Mesenchymal stem cell (in vitro differentiated cells and primary cell): Measurements from ENCODE around the gene ZNF407.

ENCODE experiments used
- DNase-seq: peaks from one replicate; pipeline ENCODE4 v3.0.0-alpha.2; 2013
- H2AFZ ChIP-seq: one replicate; pipeline ENCODE4 v1.6.1; 2013; ENCODE audit warnings: low read depth, mild to moderate bottlenecking, control low read depth, inconsistent platforms, low read length, moderate library complexity
- H2AK5ac ChIP-seq: 2 replicates; pipeline ENCODE4 v1.6.1; 2013; ENCODE audit warnings: low read length, moderate library complexity, mild to moderate bottlenecking, inconsistent platforms; ENCODE audit not compliant: severe bottlenecking
- H2BK120ac ChIP-seq: one replicate; pipeline ENCODE4 v1.6.1; 2013; ENCODE audit warnings: low read depth, mild to moderate bottlenecking, inconsistent platforms, low read length, moderate library complexity
- H2BK12ac ChIP-seq, 2 experiments: one replicate each; pipeline ENCODE4 v1.6.1; 2013; ENCODE audit warnings: inconsistent platforms in 2 of 2, low read length in 2 of 2, mild to moderate bottlenecking in 2 of 2, moderate library complexity in 2 of 2, control low read depth in 1 of 2
- H2BK15ac ChIP-seq: one replicate; pipeline ENCODE4 v1.6.1; 2013; ENCODE audit warnings: mild to moderate bottlenecking, low read depth, inconsistent platforms; ENCODE audit not compliant: poor library complexity, severe bottlenecking
- H2BK5ac ChIP-seq: 2 replicates; pipeline ENCODE4 v1.6.1; 2013; ENCODE audit warnings: low read depth, mild to moderate bottlenecking, low read length, control low read depth, inconsistent platforms; ENCODE audit not compliant: poor library complexity, severe bottlenecking
- H3K14ac ChIP-seq, 2 experiments: one replicate each; pipeline ENCODE4 v1.6.1; 2013; ENCODE audit warnings: inconsistent platforms in 2 of 2, low read length in 2 of 2, control low read depth in 1 of 2, mild to moderate bottlenecking in 1 of 2, moderate library complexity in 1 of 2
- H3K18ac ChIP-seq, 2 experiments: one replicate each; pipeline ENCODE4 v1.6.1; 2013; ENCODE audit warnings: inconsistent platforms in 2 of 2, low read length in 2 of 2, control low read depth in 1 of 2, low read depth in 1 of 2, mild to moderate bottlenecking in 1 of 2
- H3K23ac ChIP-seq, 2 experiments: one replicate each; pipeline ENCODE4 v1.6.1; 2013; ENCODE audit warnings: inconsistent platforms in 2 of 2, low read length in 2 of 2, mild to moderate bottlenecking in 2 of 2, moderate library complexity in 2 of 2, control low read depth in 1 of 2
- H3K27ac ChIP-seq: 2 replicates; pipeline ENCODE4 v1.5.1; 2013; ENCODE audit warnings: mild to moderate bottlenecking, moderate library complexity, low read length, control low read depth, inconsistent platforms; ENCODE audit not compliant: poor library complexity, severe bottlenecking
- H3K27me3 ChIP-seq, 2 experiments: 2 replicates each; pipeline versions ENCODE4 v1.6.1 to v1.7.0; 2013; ENCODE audit warnings: low read length in 2 of 2, mild to moderate bottlenecking in 2 of 2, moderate library complexity in 2 of 2, control low read depth in 1 of 2, inconsistent platforms in 1 of 2; ENCODE audit not compliant: control insufficient read depth in 1 of 2, insufficient read depth in 1 of 2
- H3K36me3 ChIP-seq, 2 experiments: 2 replicates each; pipeline versions ENCODE4 v1.6.1 to v1.7.0; 2013; ENCODE audit warnings: low read length in 2 of 2, control low read depth in 1 of 2, inconsistent platforms in 1 of 2, low read depth in 1 of 2, mild to moderate bottlenecking in 1 of 2; ENCODE audit not compliant: insufficient read depth in 2 of 2, control insufficient read depth in 1 of 2
- H3K4ac ChIP-seq, 2 experiments: one replicate each; pipeline ENCODE4 v1.6.1; 2013; ENCODE audit warnings: inconsistent platforms in 2 of 2, low read length in 2 of 2, mild to moderate bottlenecking in 2 of 2, moderate library complexity in 2 of 2, control low read depth in 1 of 2, low read depth in 1 of 2
- H3K4me1 ChIP-seq: 2 replicates; pipeline ENCODE4 v1.6.1; 2013; ENCODE audit warnings: low read depth, low read length, control low read depth; ENCODE audit not compliant: control insufficient read depth, insufficient read depth
- H3K4me2 ChIP-seq: 2 replicates; pipeline ENCODE4 v1.6.1; 2013; ENCODE audit warnings: low read length, mild to moderate bottlenecking, inconsistent platforms; ENCODE audit not compliant: poor library complexity, severe bottlenecking
- H3K4me3 ChIP-seq, 2 experiments: 2 replicates each; pipeline versions ENCODE4 v1.5.1 to v1.7.0; 2013; ENCODE audit warnings: low read length in 2 of 2, mild to moderate bottlenecking in 2 of 2, control low read depth in 1 of 2, low read depth in 1 of 2; ENCODE audit not compliant: insufficient read depth in 1 of 2
- H3K79me1 ChIP-seq: replicated peaks from 2 replicates; pipeline ENCODE4 v1.6.1; 2013; ENCODE audit warnings: mild to moderate bottlenecking, control low read depth, low read length, inconsistent platforms; ENCODE audit not compliant: poor library complexity, severe bottlenecking
- H3K9ac ChIP-seq: 2 replicates; pipeline ENCODE4 v1.7.0; 2013; ENCODE audit warnings: mild to moderate bottlenecking, low read length, moderate library complexity
- H3K9me3 ChIP-seq: 2 replicates; pipeline ENCODE4 v1.7.0; 2013; ENCODE audit warnings: mild to moderate bottlenecking, low read length; ENCODE audit not compliant: control insufficient read depth
- H4K8ac ChIP-seq: one replicate; pipeline ENCODE4 v1.6.1; 2013; ENCODE audit warnings: inconsistent platforms, mild to moderate bottlenecking, low read length, moderate library complexity
- H4K91ac ChIP-seq: one replicate; pipeline ENCODE4 v1.6.1; 2013; ENCODE audit warnings: mild to moderate bottlenecking, low read length, inconsistent platforms
- WGBS: methylation state at CpG from one replicate; pipeline ENCODE4 v1.1.7; 2013; ENCODE audit warnings: mixed read lengths; 5-methylcytosine and 5-hydroxymethylcytosine counted together

ZNF407 gene

GRCh38 chr18:74598350-74599001, 806 bp downstream of the ZNF407 start:
- H3K14ac ChIP-seq: peak overlapping the region in 1 of 2 experiments; percentile 92
- WGBS: under 1% methylated on average over 43 of the region's 44 CpGs
- H3K36me3 ChIP-seq: peaks cover 0 to 12% of the 10 kb centered on the region in 2 experiments
- H3K9me3 ChIP-seq: no peaks in the 10 kb centered on the region
- peak overlapping the region; percentile 95 for H4K8ac ChIP-seq
- peak overlapping the region; percentile 63 for H2BK5ac ChIP-seq
- H3K27ac ChIP-seq: peak overlapping the region; percentile 66
- peak overlapping the region; percentile 75 for H3K4me2 ChIP-seq
- no peaks in the 10 kb centered on the region for H3K27me3 ChIP-seq
- DNase-seq: peak; percentile 75
- no peak overlapping the region for H2AK5ac ChIP-seq
- H3K9ac ChIP-seq: peak overlapping the region; percentile 100
- peak overlapping the region in 1 of 2 experiments; percentile 3 for H2BK12ac ChIP-seq
- H3K4me3 ChIP-seq: peak overlapping the region; percentile 91 to 95
- peak overlapping the region; percentile 93 for H4K91ac ChIP-seq
- H3K79me1 ChIP-seq: peaks cover 23% of the 10 kb centered on the region
- peaks cover 5% of the 10 kb centered on the region for H3K4me1 ChIP-seq
- H3K4ac ChIP-seq: peak overlapping the region; percentile 74 to 77
- peak overlapping the region; percentile 70 for H2BK15ac ChIP-seq
- H3K18ac ChIP-seq: peak overlapping the region; percentile 88 to 98
- peak overlapping the region; percentile 83 for H2AFZ ChIP-seq
- peak overlapping the region in 1 of 2 experiments; percentile 63 for H3K23ac ChIP-seq
- H2BK120ac ChIP-seq: peak overlapping the region; percentile 98

- H3K9me3 ChIP-seq: no peaks in the 10 kb centered on the region
- H3K4me2 ChIP-seq: no peak overlapping the region
- H3K18ac ChIP-seq: no peak overlapping the region
- H3K27ac ChIP-seq: peak overlapping the region; percentile 33
- H2AFZ ChIP-seq: no peak overlapping the region
- no peak overlapping the region for H2BK15ac ChIP-seq
- H3K79me1 ChIP-seq: peaks cover 27% of the 10 kb centered on the region
- no peak overlapping the region for H4K8ac ChIP-seq
- H4K91ac ChIP-seq: peak overlapping the region; percentile 56
- no peak overlapping the region for H3K4me3 ChIP-seq
- DNase-seq: no peak
- no peak overlapping the region for H2BK12ac ChIP-seq
- no peaks in the 10 kb centered on the region for H3K36me3 ChIP-seq
- H2BK120ac ChIP-seq: no peak overlapping the region
- H3K27me3 ChIP-seq: no peaks in the 10 kb centered on the region
- H3K9ac ChIP-seq: no peak overlapping the region
- no peak overlapping the region for H3K4ac ChIP-seq
- peak overlapping the region; percentile 78 for H2AK5ac ChIP-seq
- H3K4me1 ChIP-seq: peaks cover 8% of the 10 kb centered on the region
- H3K14ac ChIP-seq: no peak overlapping the region
- no peak overlapping the region for H3K23ac ChIP-seq
- H2BK5ac ChIP-seq: no peak overlapping the region
Measured at GRCh38 chr18:74604361-74604760, 6.7 kb downstream of the ZNF407 start.

GRCh38 chr18:74604774-74605173, 7.1 kb downstream of the ZNF407 start:
- H4K91ac ChIP-seq: no peak overlapping the region
- peak overlapping the region; percentile 36 for H2AK5ac ChIP-seq
- no peak overlapping the region for H4K8ac ChIP-seq
- no peak overlapping the region for H2AFZ ChIP-seq
- H3K4ac ChIP-seq: no peak overlapping the region
- peak overlapping the region; percentile 50 for H3K27ac ChIP-seq
- peak; percentile 47 for DNase-seq
- H3K23ac ChIP-seq: no peak overlapping the region
- H2BK12ac ChIP-seq: no peak overlapping the region
- no peak overlapping the region for H3K18ac ChIP-seq
- no peak overlapping the region for H3K14ac ChIP-seq
- H3K79me1 ChIP-seq: peaks cover 27% of the 10 kb centered on the region
- H3K4me3 ChIP-seq: no peak overlapping the region
- 59% methylated on average over 4 of the region's 4 CpGs for WGBS
- H2BK15ac ChIP-seq: no peak overlapping the region
- H3K9me3 ChIP-seq: no peaks in the 10 kb centered on the region
- no peaks in the 10 kb centered on the region for H3K36me3 ChIP-seq
- H3K4me2 ChIP-seq: no peak overlapping the region
- H3K9ac ChIP-seq: no peak overlapping the region
- no peak overlapping the region for H2BK120ac ChIP-seq
- H3K27me3 ChIP-seq: no peaks in the 10 kb centered on the region
- H2BK5ac ChIP-seq: no peak overlapping the region
- peaks cover 8% of the 10 kb centered on the region for H3K4me1 ChIP-seq

- peaks cover 31% of the 10 kb centered on the region for H3K79me1 ChIP-seq
- no peak overlapping the region for H3K4me3 ChIP-seq
- H4K91ac ChIP-seq: no peak overlapping the region
- H3K18ac ChIP-seq: no peak overlapping the region
- WGBS: 96% methylated on average over 2 of the region's 2 CpGs
- H3K36me3 ChIP-seq: no peaks in the 10 kb centered on the region
- no peak overlapping the region for H2AK5ac ChIP-seq
- H2BK15ac ChIP-seq: no peak overlapping the region
- H3K9me3 ChIP-seq: no peaks in the 10 kb centered on the region
- peaks cover 6% of the 10 kb centered on the region for H3K4me1 ChIP-seq
- no peak overlapping the region for H3K9ac ChIP-seq
- no peak overlapping the region for H3K23ac ChIP-seq
- no peak overlapping the region for H3K27ac ChIP-seq
- H2BK5ac ChIP-seq: no peak overlapping the region
- H3K4me2 ChIP-seq: no peak overlapping the region
- no peak for DNase-seq
- H2BK120ac ChIP-seq: no peak overlapping the region
- H2AFZ ChIP-seq: no peak overlapping the region
- H3K27me3 ChIP-seq: no peaks in the 10 kb centered on the region
- no peak overlapping the region for H3K4ac ChIP-seq
- no peak overlapping the region for H2BK12ac ChIP-seq
- H4K8ac ChIP-seq: no peak overlapping the region
- H3K14ac ChIP-seq: no peak overlapping the region
Measured at GRCh38 chr18:74608681-74609080, 11.0 kb downstream of the ZNF407 start.
